ENCODE results near the gene HSPD1.

Gene HSPD1

GRCh38 chr2:197450465-197450864 is 49.2 kb downstream of the HSPD1 start:
- TF ChIP-seq EZH2phosphoT487 (IDR thresholded peaks at IDR 0.05; ENCODE audit: borderline replicate concordance, low read length) (no peak), CTCF (IDR thresholded peaks at IDR 0.05; ENCODE audit: low read depth, low read length, poor library complexity, severe bottlenecking) (no peak)
- H3K4me2 ChIP-seq (ENCODE audit: low read length), result no peak overlapping the region
- H3F3A ChIP-seq (ENCODE audit: control insufficient read depth, insufficient read depth), result no peaks in the 10 kb centered on the region
- no peak overlapping the region for H3K27ac ChIP-seq (ENCODE audit: low read depth, low read length)
- H3K9me2 ChIP-seq (replicated peaks; ENCODE audit: control insufficient read depth, low read length), result no peaks in the 10 kb centered on the region
- peaks cover 17% of the 10 kb centered on the region for H3K4me1 ChIP-seq (ENCODE audit: control insufficient read depth, low read length)
- H3K27me3 ChIP-seq (ENCODE audit: control insufficient read depth, low read length), result no peaks in the 10 kb centered on the region
- H3K79me2 ChIP-seq (ENCODE audit: control insufficient read depth, low read length), result peaks cover 26% of the 10 kb centered on the region
- no peaks in the 10 kb centered on the region for H3K9me3 ChIP-seq (ENCODE audit: control insufficient read depth, insufficient read depth, low read length)
- no peak overlapping the region for H3K4me3 ChIP-seq (ENCODE audit: low read length)
- 0 out of 2 replicates have a peak, but pooled peaks cover 4% of the 10 kb centered on the region for H4K20me1 ChIP-seq (ENCODE audit: control insufficient read depth, insufficient read depth, low read depth, low read length)
- peaks cover 2% of the 10 kb centered on the region for H3K36me3 ChIP-seq (ENCODE audit: control insufficient read depth, low read length)

- Histone ChIP-seq H4K20me1 (ENCODE audit: control insufficient read depth, insufficient read depth, low read depth, low read length) (no peaks in the 10 kb centered on the region), H3K36me3 (ENCODE audit: control insufficient read depth, low read length) (no peaks in the 10 kb centered on the region), H3K4me2 (ENCODE audit: low read length) (no peak overlapping the region), H3F3A (ENCODE audit: control insufficient read depth, insufficient read depth) (no peaks in the 10 kb centered on the region; the same call in 1 of the 2 replicates), H3K4me1 (ENCODE audit: control insufficient read depth, low read length) (no peaks in the 10 kb centered on the region), H3K9me3 (ENCODE audit: control insufficient read depth, insufficient read depth, low read length) (no peaks in the 10 kb centered on the region), H3K79me2 (ENCODE audit: control insufficient read depth, low read length) (no peaks in the 10 kb centered on the region), H3K27me3 (ENCODE audit: control insufficient read depth, low read length) (no peaks in the 10 kb centered on the region), H3K27ac (ENCODE audit: low read depth, low read length) (no peak overlapping the region), H3K4me3 (ENCODE audit: low read length) (no peak overlapping the region), H3K9me2 (replicated peaks; ENCODE audit: control insufficient read depth, low read length) (no peaks in the 10 kb centered on the region)
- TF ChIP-seq CTCF (IDR thresholded peaks at IDR 0.05; ENCODE audit: low read depth, low read length, poor library complexity, severe bottlenecking) (no peak), EZH2phosphoT487 (IDR thresholded peaks at IDR 0.05; ENCODE audit: borderline replicate concordance, low read length) (no peak)
These were observed 52.8 kb downstream of the HSPD1 start for GRCh38 chr2:197446844-197447243.

- Histone ChIP-seq H3K79me2 (ENCODE audit: control insufficient read depth, low read length) (no peaks in the 10 kb centered on the region), H3K4me3 (ENCODE audit: low read length) (no peak overlapping the region), H3K4me1 (ENCODE audit: control insufficient read depth, low read length) (no peaks in the 10 kb centered on the region), H3K4me2 (ENCODE audit: low read length) (no peak overlapping the region), H3F3A (ENCODE audit: control insufficient read depth, insufficient read depth) (no peaks in the 10 kb centered on the region; the same call in 1 of the 2 replicates), H3K9me2 (replicated peaks; ENCODE audit: control insufficient read depth, low read length) (no peaks in the 10 kb centered on the region), H3K27ac (ENCODE audit: low read depth, low read length) (no peak overlapping the region), H3K36me3 (ENCODE audit: control insufficient read depth, low read length) (no peaks in the 10 kb centered on the region), H3K27me3 (ENCODE audit: control insufficient read depth, low read length) (no peaks in the 10 kb centered on the region), H4K20me1 (ENCODE audit: control insufficient read depth, insufficient read depth, low read depth, low read length) (no peaks in the 10 kb centered on the region), H3K9me3 (ENCODE audit: control insufficient read depth, insufficient read depth, low read length) (no peaks in the 10 kb centered on the region)
- TF ChIP-seq CTCF (IDR thresholded peaks at IDR 0.05; ENCODE audit: low read depth, low read length, poor library complexity, severe bottlenecking) (no peak), EZH2phosphoT487 (IDR thresholded peaks at IDR 0.05; ENCODE audit: borderline replicate concordance, low read length) (no peak)
These were observed 53.9 kb downstream of the HSPD1 start for GRCh38 chr2:197445746-197446145.
